Cardiac fibroblast (primary cell): ENCODE measurements around the gene ATP5F1C.
A peak's percentile ranks its signal among the peaks of the same experiment; 100 is the strongest.
"Not testable (repeated sequence)": the region's sequence is repeated elsewhere in the genome, so short reads cannot be mapped to it uniquely, and the experiment has no call there.

Experiments
- DNase-seq, 2 donors: peaks; one replicate each; pipeline versions ENCODE4 v3.0.0 to v3.0.0-alpha.2; 2010; ENCODE audit warnings: low read depth in 2 of 2
- H3K4me3 ChIP-seq, 2 donors: replicated peaks in 1 of 2; 1 replicate in 1 of 2; 2 replicates in 1 of 2; pipeline ENCODE4 v1.5.1; 2011; ENCODE audit warnings: low read depth in 2 of 2, low read length in 2 of 2, mild to moderate bottlenecking in 2 of 2, moderate library complexity in 1 of 2
- CTCF ChIP-seq: IDR thresholded peaks from one replicate; pipeline ENCODE4 v1.5.1; 2011; ENCODE audit warnings: low read depth, mild to moderate bottlenecking, low read length, inconsistent platforms

ATP5F1C gene

GRCh38 chr10:7808686-7809267, 20.8 kb downstream of the ATP5F1C start:
- H3K4me3 ChIP-seq = no peak overlapping the region
- no peak for DNase-seq
- TF ChIP-seq CTCF = no peak

GRCh38 chr10:7810443-7810842, 22.5 kb downstream of the ATP5F1C start:
- no peak overlapping the region for H3K4me3 ChIP-seq
- no peak for TF ChIP-seq CTCF
- no peak for DNase-seq

- DNase-seq = no peak
Observed at GRCh38 chr10:7811000-7811399, 23.0 kb downstream of the ATP5F1C start.

GRCh38 chr10:7811743-7812142, 23.8 kb downstream of the ATP5F1C start:
- not testable (repeated sequence) for DNase-seq

More at GRCh38 chr10:7811000-7811399, 23.0 kb downstream of the ATP5F1C start:
- no peak overlapping the region for H3K4me3 ChIP-seq
- TF ChIP-seq CTCF = no peak

GRCh38 chr10:7813481-7813880, 25.5 kb downstream of the ATP5F1C start:
- DNase-seq = no peak
- no peak overlapping the region for H3K4me3 ChIP-seq
- TF ChIP-seq CTCF = no peak

More at GRCh38 chr10:7811743-7812142, 23.8 kb downstream of the ATP5F1C start:
- H3K4me3 ChIP-seq = not testable (repeated sequence)

GRCh38 chr10:7817576-7817975, 29.6 kb downstream of the ATP5F1C start:
- DNase-seq = no peak
- TF ChIP-seq CTCF = no peak
- peak overlapping the region; percentile 96 to 97 for H3K4me3 ChIP-seq

- TF ChIP-seq CTCF = no peak
- DNase-seq = no peak
- H3K4me3 ChIP-seq = peak overlapping the region; percentile 96 to 97
Observed at GRCh38 chr10:7817984-7818294, 30.0 kb downstream of the ATP5F1C start.
